Measurements from ENCODE around the gene MRPL2. TPM values are rescaled to one million over a fixed set of nuclear protein-coding genes. Genes with fewer than 3 reads are reported as not detected.
"Not testable (repeated sequence)": the region's sequence is repeated elsewhere in the genome, so short reads cannot be mapped to it uniquely, and the experiment has no call there.

The MRPL2 gene
- total RNA-seq, 1 donor from 2014 or later, result 59.3 TPM

- no peak for DNase-seq (ENCODE audit: low spot score)
Observed at GRCh38 chr6:43082806-43083655, 23.8 kb upstream of the MRPL2 start.

GRCh38 chr6:43081922-43082321, 22.7 kb upstream of the MRPL2 start:
- DNase-seq (ENCODE audit: low spot score), result not testable (repeated sequence)

GRCh38 chr6:43081043-43081442, 21.8 kb upstream of the MRPL2 start:
- no peak for DNase-seq (ENCODE audit: low spot score)

GRCh38 chr6:43078691-43079090, 19.5 kb upstream of the MRPL2 start:
- no peak for DNase-seq (ENCODE audit: low spot score)

- DNase-seq (ENCODE audit: low spot score), result no peak
Observed at GRCh38 chr6:43077981-43078511, 18.8 kb upstream of the MRPL2 start.

- no peak for DNase-seq (ENCODE audit: low spot score)
Observed at GRCh38 chr6:43077333-43077809, 18.1 kb upstream of the MRPL2 start.

GRCh38 chr6:43076464-43077332, 17.5 kb upstream of the MRPL2 start:
- no peak for DNase-seq (ENCODE audit: low spot score)

GRCh38 chr6:43075670-43076463, 16.6 kb upstream of the MRPL2 start, which contains the start of gene PTK7:
Gene PTK7 (plus strand): TSS chr6:43076314. CDS start chr6:43076489, 175 bp downstream.
- DNase-seq (ENCODE audit: low spot score), result no peak

GRCh38 chr6:43074847-43075669, 15.8 kb upstream of the MRPL2 start:
- no peak for DNase-seq (ENCODE audit: low spot score)

- DNase-seq (ENCODE audit: low spot score), result no peak
Observed at GRCh38 chr6:43070028-43070632, 10.9 kb upstream of the MRPL2 start.

GRCh38 chr6:43062818-43063217, 3.6 kb upstream of the MRPL2 start:
- no peak for DNase-seq (ENCODE audit: low spot score)

- no peak for DNase-seq (ENCODE audit: low spot score)
Observed at GRCh38 chr6:43061861-43062260, 2.6 kb upstream of the MRPL2 start.

GRCh38 chr6:43060755-43061633, 1.8 kb upstream of the MRPL2 start:
- no peak for DNase-seq (ENCODE audit: low spot score)

- DNase-seq (ENCODE audit: low spot score), result no peak
Observed at GRCh38 chr6:43060034-43060754, 960 bp upstream of the MRPL2 start.

- no peak for DNase-seq (ENCODE audit: low spot score)
Observed at GRCh38 chr6:43058531-43058930, 703 bp downstream of the MRPL2 start.

GRCh38 chr6:43055966-43056365, 3.3 kb downstream of the MRPL2 start:
- no peak for DNase-seq (ENCODE audit: low spot score)

GRCh38 chr6:43054206-43054943, 4.9 kb downstream of the MRPL2 start:
- no peak for DNase-seq (ENCODE audit: low spot score)

Data from mesenteric fat pad (tissue), 1 donor.